ENCODE data around the gene TPD52L1.

DNA sequence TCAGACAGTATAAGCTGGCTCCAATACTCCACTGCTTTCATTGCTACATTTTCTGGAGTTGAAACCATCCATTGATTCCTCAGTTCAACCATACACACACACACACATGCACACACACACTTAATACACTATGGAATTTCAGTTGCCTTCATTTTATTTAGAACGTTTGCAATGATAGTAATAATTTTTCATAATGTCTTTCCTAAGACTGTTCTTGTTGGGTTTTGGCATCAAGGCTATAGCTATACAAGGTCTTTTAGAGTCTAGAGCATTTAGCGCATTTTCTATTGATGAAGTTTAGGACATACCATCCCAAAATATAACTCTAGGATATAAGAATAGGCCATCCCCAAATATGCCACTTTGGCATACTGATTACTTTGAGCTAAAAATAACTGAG lies 15.5 kb upstream of the TPD52L1 start:
- TF ChIP-seq CTCF (IDR thresholded peaks at IDR 0.05; ENCODE audit: low read depth, low read length) = no peak
- no peak for TF ChIP-seq EZH2phosphoT487 (IDR thresholded peaks at IDR 0.05; ENCODE audit: low read depth)

Measured in OCI-LY3 (cell line).